Liver (tissue), 3 donors: ENCODE results near the gene PKD1L1.
A peak's percentile ranks its signal among the peaks of the same experiment; 100 is the strongest.

ENCODE experiments used
- ATF3 ChIP-seq: IDR thresholded peaks from 2 replicates; pipeline ENCODE4 v1.6.1; 2016; ENCODE audit warnings: antibody characterized with exemption
- CTCF ChIP-seq: fragments of 150-350 bp; IDR thresholded peaks from 2 replicates; pipeline ENCODE4 v1.5.1; 2017; ENCODE audit warnings: improper control_type of control experiment, low read depth, low read length; ENCODE audit not compliant: missing input control
- EGR1 ChIP-seq, 2 donors: IDR thresholded peaks; 2 replicates each; pipeline ENCODE4 v1.6.1; 2016 to 2018; ENCODE audit warnings: antibody characterized with exemption in 2 of 2, low read depth in 2 of 2
- FOXA1 ChIP-seq: IDR thresholded peaks from 2 replicates; pipeline ENCODE4 v1.6.1; 2016; ENCODE audit warnings: antibody characterized with exemption
- GABPA ChIP-seq, 2 donors: IDR thresholded peaks in 1 of 2; conservative IDR thresholded peaks in 1 of 2; 2 replicates each; pipeline ENCODE4 v1.6.1; 2016; ENCODE audit warnings: antibody characterized with exemption in 2 of 2, mild to moderate bottlenecking in 1 of 2, moderate library complexity in 1 of 2
- JUND ChIP-seq, 2 donors: IDR thresholded peaks; 2 replicates each; pipeline ENCODE4 v1.6.1; 2016; ENCODE audit warnings: antibody characterized with exemption in 2 of 2
- RAD21 ChIP-seq, 2 donors: IDR thresholded peaks; 2 replicates each; pipeline ENCODE4 v1.6.1; 2016; ENCODE audit warnings: antibody characterized with exemption in 2 of 2, mild to moderate bottlenecking in 2 of 2
- REST ChIP-seq: IDR thresholded peaks from 2 replicates; pipeline ENCODE4 v1.6.1; 2016; ENCODE audit warnings: antibody characterized with exemption, mild to moderate bottlenecking
- SP1 ChIP-seq: IDR thresholded peaks from 2 replicates; pipeline ENCODE4 v1.6.1; 2018; ENCODE audit warnings: antibody characterized with exemption, mild to moderate bottlenecking
- TAF1 ChIP-seq: conservative IDR thresholded peaks from 2 replicates; pipeline ENCODE4 v1.6.1; 2016; ENCODE audit warnings: antibody characterized with exemption, mild to moderate bottlenecking
- YY1 ChIP-seq: IDR thresholded peaks from 2 replicates; pipeline ENCODE4 v1.6.1; 2016; ENCODE audit warnings: antibody characterized with exemption, mild to moderate bottlenecking
- TF ChIP-seq, protein P1 (sequence below): IDR thresholded peaks from 2 replicates; pipeline ENCODE4 v1.6.1; 2016; ENCODE audit warnings: antibody characterized with exemption
- TF ChIP-seq, protein P2 (sequence below): IDR thresholded peaks from 2 replicates; pipeline ENCODE4 v1.6.1; 2016; ENCODE audit warnings: antibody characterized with exemption
- donor health status: healthy.
- donor health status: healthy.

- TF ChIP-seq RAD21 (IDR thresholded peaks at IDR 0.05) (no peak), CTCF (no peak), REST (no peak), GABPA (IDR thresholded peaks at IDR 0.05 in 1 of 2, conservative IDR thresholded peaks at IDR 0.05 in 1 of 2) (no peak), EGR1 (IDR thresholded peaks at IDR 0.05; ENCODE audit: low read depth in 2 of 2) (no peak), YY1 (no peak), TAF1 (no peak), SP1 (no peak), JUND (IDR thresholded peaks at IDR 0.05) (no peak), ATF3 (no peak), FOXA1 (peak; percentile 65)
- TF ChIP-seq, protein P1, sequence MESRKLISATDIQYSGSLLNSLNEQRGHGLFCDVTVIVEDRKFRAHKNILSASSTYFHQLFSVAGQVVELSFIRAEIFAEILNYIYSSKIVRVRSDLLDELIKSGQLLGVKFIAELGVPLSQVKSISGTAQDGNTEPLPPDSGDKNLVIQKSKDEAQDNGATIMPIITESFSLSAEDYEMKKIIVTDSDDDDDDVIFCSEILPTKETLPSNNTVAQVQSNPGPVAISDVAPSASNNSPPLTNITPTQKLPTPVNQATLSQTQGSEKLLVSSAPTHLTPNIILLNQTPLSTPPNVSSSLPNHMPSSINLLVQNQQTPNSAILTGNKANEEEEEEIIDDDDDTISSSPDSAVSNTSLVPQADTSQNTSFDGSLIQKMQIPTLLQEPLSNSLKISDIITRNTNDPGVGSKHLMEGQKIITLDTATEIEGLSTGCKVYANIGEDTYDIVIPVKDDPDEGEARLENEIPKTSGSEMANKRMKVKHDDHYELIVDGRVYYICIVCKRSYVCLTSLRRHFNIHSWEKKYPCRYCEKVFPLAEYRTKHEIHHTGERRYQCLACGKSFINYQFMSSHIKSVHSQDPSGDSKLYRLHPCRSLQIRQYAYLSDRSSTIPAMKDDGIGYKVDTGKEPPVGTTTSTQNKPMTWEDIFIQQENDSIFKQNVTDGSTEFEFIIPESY = no peak
- TF ChIP-seq, protein P2, sequence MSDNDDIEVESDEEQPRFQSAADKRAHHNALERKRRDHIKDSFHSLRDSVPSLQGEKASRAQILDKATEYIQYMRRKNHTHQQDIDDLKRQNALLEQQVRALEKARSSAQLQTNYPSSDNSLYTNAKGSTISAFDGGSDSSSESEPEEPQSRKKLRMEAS = no peak
Measured at GRCh38 chr7:47951374-47951773, 3.1 kb upstream of the PKD1L1 start.
